Stimulated activated CD4-positive, alpha-beta T cell treated with anti-CD3 and anti-CD28 coated beads, TNF-alpha, amount 100 ng/mL, for 24 hours (primary cell): Measurements from ENCODE around the gene RASA4.
"Not testable (repeated sequence)": the region's sequence is repeated elsewhere in the genome, so short reads cannot be mapped to it uniquely, and the experiment has no call there.

Source experiments
- DNase-seq, 3 experiments: peaks; one replicate each; pipeline ENCODE4 v3.0.0-alpha.2; 2020; ENCODE audit warnings: low read depth in 3 of 3

The RASA4 gene

GRCh38 chr7:102616507-102617125, at the start of gene RASA4:
TSS of gene RASA4 (minus strand) at chr7:102616756. CDS start at chr7:102616689, 67 bp downstream.
- peak in 1 of 3 experiments; percentile 7 for DNase-seq

- DNase-seq = not testable (repeated sequence)
These were observed 48.2 kb upstream of the RASA4 start for GRCh38 chr7:102664765-102665164.

GRCh38 chr7:102649924-102650323, 33.4 kb upstream of the RASA4 start, which contains the start of gene SPDYE2B:
TSS of gene SPDYE2B (plus strand) at chr7:102650319. CDS start at chr7:102652349, 2,030 bp downstream.
- not testable (repeated sequence) for DNase-seq

GRCh38 chr7:102647813-102648212, 31.3 kb upstream of the RASA4 start:
- DNase-seq = not testable (repeated sequence)

- DNase-seq = not testable (repeated sequence)
These were observed 26.8 kb upstream of the RASA4 start for GRCh38 chr7:102643404-102643803.

- not testable (repeated sequence) for DNase-seq
These were observed 26.1 kb upstream of the RASA4 start, which contains the start of gene UPK3BL1 for GRCh38 chr7:102642691-102643090. TSS of gene UPK3BL1 (minus strand) at chr7:102642791. CDS start at chr7:102642741, 50 bp downstream.

- not testable (repeated sequence) for DNase-seq
These were observed 22.3 kb upstream of the RASA4 start for GRCh38 chr7:102638848-102639247.

GRCh38 chr7:102636956-102637355, 20.4 kb upstream of the RASA4 start:
- not testable (repeated sequence) for DNase-seq

- not testable (repeated sequence) for DNase-seq
These were observed 18.8 kb upstream of the RASA4 start for GRCh38 chr7:102635354-102635753.

GRCh38 chr7:102634299-102634698, 17.7 kb upstream of the RASA4 start:
- DNase-seq = not testable (repeated sequence)

GRCh38 chr7:102630622-102631021, 14.1 kb upstream of the RASA4 start:
- DNase-seq = not testable (repeated sequence)

- not testable (repeated sequence) for DNase-seq
These were observed 10.8 kb upstream of the RASA4 start for GRCh38 chr7:102627271-102627904.

GRCh38 chr7:102618122-102618521, 1.6 kb upstream of the RASA4 start:
- not testable (repeated sequence) for DNase-seq

GRCh38 chr7:102615930-102616329, 626 bp downstream of the RASA4 start:
- not testable (repeated sequence) for DNase-seq

- not testable (repeated sequence) for DNase-seq
These were observed 1.7 kb downstream of the RASA4 start for GRCh38 chr7:102614873-102615272.

GRCh38 chr7:102614346-102614697, 2.2 kb downstream of the RASA4 start:
- not testable (repeated sequence) for DNase-seq

GRCh38 chr7:102613575-102614345, 2.8 kb downstream of the RASA4 start:
- DNase-seq = not testable (repeated sequence)

- DNase-seq = not testable (repeated sequence)
These were observed 4.8 kb downstream of the RASA4 start for GRCh38 chr7:102611675-102612325.

- not testable (repeated sequence) for DNase-seq
These were observed 5.4 kb downstream of the RASA4 start for GRCh38 chr7:102611013-102611674.

GRCh38 chr7:102610441-102610840, 6.1 kb downstream of the RASA4 start:
- DNase-seq = not testable (repeated sequence)

GRCh38 chr7:102609734-102610133, 6.8 kb downstream of the RASA4 start:
- not testable (repeated sequence) for DNase-seq
